Stomach smooth muscle (tissue), 2 donors: ENCODE data around the gene SMAD7.
"Not testable (repeated sequence)": the region's sequence is repeated elsewhere in the genome, so short reads cannot be mapped to it uniquely, and the experiment has no call there.

ENCODE experiments used
- H3K27ac ChIP-seq: one replicate; pipeline ENCODE4 v1.7.0; 2013; ENCODE audit warnings: mild to moderate bottlenecking, low read length, inconsistent platforms
- H3K27me3 ChIP-seq, 2 donors: one replicate each; pipeline ENCODE4 v1.7.0; 2013; ENCODE audit warnings: low read length in 2 of 2; ENCODE audit not compliant: insufficient read depth in 2 of 2, control insufficient read depth in 1 of 2
- H3K36me3 ChIP-seq, 2 donors: one replicate each; pipeline ENCODE4 v1.7.0; 2013; ENCODE audit warnings: low read length in 2 of 2; ENCODE audit not compliant: control insufficient read depth in 2 of 2, insufficient read depth in 2 of 2
- H3K4me1 ChIP-seq: one replicate; pipeline ENCODE4 v1.7.0; 2013; ENCODE audit warnings: low read length; ENCODE audit not compliant: control insufficient read depth, insufficient read depth
- H3K4me3 ChIP-seq, 2 donors: one replicate each; pipeline ENCODE4 v1.7.0; 2013; ENCODE audit warnings: low read length in 2 of 2
- H3K9ac ChIP-seq, 2 donors: one replicate each; pipeline ENCODE4 v1.7.0; 2013; ENCODE audit warnings: low read length in 2 of 2, mild to moderate bottlenecking in 1 of 2
- H3K9me3 ChIP-seq, 2 donors: one replicate each; pipeline ENCODE4 v1.7.0; 2013; ENCODE audit warnings: low read length in 2 of 2; ENCODE audit not compliant: control insufficient read depth in 2 of 2
- donor health status: healthy.
- donor health status: Pancreatic carcinoma.

The SMAD7 gene

GRCh38 chr18:48872234-48873145 lies 78.3 kb downstream of the SMAD7 start:
- no peak overlapping the region for H3K27ac ChIP-seq
- no peaks in the 10 kb centered on the region for H3K27me3 ChIP-seq
- H3K9ac ChIP-seq: no peak overlapping the region
- H3K4me1 ChIP-seq: no peaks in the 10 kb centered on the region
- H3K9me3 ChIP-seq: no peaks in the 10 kb centered on the region
- no peaks in the 10 kb centered on the region for H3K36me3 ChIP-seq
- no peak overlapping the region for H3K4me3 ChIP-seq

- no peaks in the 10 kb centered on the region for H3K27me3 ChIP-seq
- H3K4me3 ChIP-seq: no peak overlapping the region
- H3K27ac ChIP-seq: no peak overlapping the region
- peaks cover 5% of the 10 kb centered on the region for H3K4me1 ChIP-seq
- H3K9me3 ChIP-seq: no peaks in the 10 kb centered on the region
- H3K9ac ChIP-seq: no peak overlapping the region
- no peaks in the 10 kb centered on the region for H3K36me3 ChIP-seq
Observed at GRCh38 chr18:48871391-48872166, 79.2 kb downstream of the SMAD7 start.

- not testable (repeated sequence) for H3K27me3 ChIP-seq, H3K27ac ChIP-seq, H3K4me1 ChIP-seq, H3K9ac ChIP-seq, H3K9me3 ChIP-seq, H3K4me3 ChIP-seq, H3K36me3 ChIP-seq
Observed at GRCh38 chr18:48870926-48871325, 79.8 kb downstream of the SMAD7 start.
